OCI-LY7 (cell line): ENCODE data around the gene S100PBP. TPM values are rescaled to one million over a fixed set of nuclear protein-coding genes. Genes with fewer than 3 reads are reported as not detected.

Experiments used
- BruUV-seq: library from RNA; stranded (reverse); fragments of 400-500 nt; replicated peaks from 2 replicates; lab custom pipeline; 2021; lab: Mats Ljungman, UMichigan
- CTCF ChIA-PET: fragments of 300-600 bp; sonication (Branson Sonifier 250); formaldehyde crosslinking; loops from one replicate; lab custom pipeline; 2022; ENCODE audit warnings: antibody characterized with exemption; ENCODE audit not compliant: unreplicated experiment; lab: Charles Lee
- POLR2A ChIA-PET: fragments of 300-600 bp; sonication (Branson Sonifier 250); formaldehyde crosslinking; loops from one replicate; lab custom pipeline; 2022; ENCODE audit warnings: antibody characterized with exemption; lab: Charles Lee
- DNase-seq: peaks from one replicate; pipeline ENCODE4 v3.0.0-alpha.2; 2015; ENCODE audit warnings: low spot score
- H2AFZ ChIP-seq: fragments of 200-600 bp; sonication (generic), shearing (Covaris generic); 2 replicates; pipeline ENCODE4 v1.6.1; 2014; ENCODE audit warnings: mild to moderate bottlenecking, antibody characterized with exemption, low read length, moderate library complexity
- H3K27ac ChIP-seq: fragments of 200-600 bp; sonication (generic); 2 replicates; pipeline ENCODE4 v1.5.1; 2014; ENCODE audit warnings: mixed run types, low read depth, mild to moderate bottlenecking, moderate library complexity, low read length, inconsistent platforms; ENCODE audit not compliant: poor library complexity, severe bottlenecking
- H3K36me3 ChIP-seq: fragments of 200-600 bp; sonication (generic); 2 replicates; pipeline ENCODE4 v1.6.1; 2014; ENCODE audit warnings: mild to moderate bottlenecking, antibody characterized with exemption, low read length, moderate library complexity, mixed read lengths; ENCODE audit not compliant: insufficient read depth
- H3K4me1 ChIP-seq: fragments of 200-600 bp; sonication (generic); 2 replicates; pipeline ENCODE4 v1.5.1; 2014; ENCODE audit warnings: mild to moderate bottlenecking, low read length; ENCODE audit not compliant: insufficient read depth, poor library complexity, severe bottlenecking
- H3K4me2 ChIP-seq: fragments of 200-600 bp; sonication (generic); 2 replicates; pipeline ENCODE4 v1.6.1; 2014; ENCODE audit warnings: mild to moderate bottlenecking, low read length
- H3K4me3 ChIP-seq: fragments of 200-600 bp; sonication (generic); 2 replicates; pipeline ENCODE4 v1.5.1; 2014; ENCODE audit warnings: mild to moderate bottlenecking, low read depth, low read length; ENCODE audit not compliant: poor library complexity, severe bottlenecking
- H3K79me2 ChIP-seq: fragments of 200-600 bp; sonication (generic); 2 replicates; pipeline ENCODE4 v1.6.1; 2016; ENCODE audit warnings: low read depth, mild to moderate bottlenecking, low read length, moderate library complexity, mixed read lengths; ENCODE audit not compliant: insufficient read depth
- H3K9me2 ChIP-seq: fragments of 200-600 bp; sonication (generic); 2 replicates; pipeline ENCODE4 v1.6.1; 2016; ENCODE audit warnings: mild to moderate bottlenecking, low read length, mixed read lengths; ENCODE audit not compliant: insufficient read depth
- H3K9me3 ChIP-seq: fragments of 200-600 bp; sonication (generic); 2 replicates; pipeline ENCODE4 v1.6.1; 2014; ENCODE audit warnings: mild to moderate bottlenecking, mixed run types, low read length, mixed read lengths
- H4K20me1 ChIP-seq: fragments of 200-600 bp; sonication (generic); 2 replicates; pipeline ENCODE4 v1.6.1; 2014; ENCODE audit warnings: mild to moderate bottlenecking, antibody characterized with exemption, low read length, moderate library complexity, mixed read lengths; ENCODE audit not compliant: insufficient read depth
- EZH2phosphoT487 ChIP-seq: fragments of 200-600 bp; sonication (generic); IDR thresholded peaks from 2 replicates; pipeline ENCODE4 v1.6.1; 2018; ENCODE audit warnings: low read depth, borderline replicate concordance, mild to moderate bottlenecking, mixed run types, antibody characterized with exemption, low read length, moderate library complexity, mixed read lengths
- intact Hi-C: fragments of 100-400 bp; cut with micrococcal nuclease; formaldehyde crosslinking; loops from one replicate; pipeline ENCODE4 v1.10.0; 2022; ENCODE audit not compliant: unreplicated experiment
- total RNA-seq, 2 experiments: library from RNA; depleted of rRNA in 1 of 2; stranded (reverse); fragments of >200 nt in 1 of 2; shearing (Covaris generic) in 1 of 2; gene quantifications; 2 replicates each; pipeline ENCODE4 v1.2.3, GENCODE V29; 2014 to 2022
- TF ChIP-seq, protein P1 (sequence below): fragments of 200-600 bp; sonication (generic); conservative IDR thresholded peaks from 2 replicates; pipeline ENCODE4 v1.5.1; 2014; ENCODE audit warnings: mild to moderate bottlenecking, antibody characterized with exemption, low read length, moderate library complexity, mixed read lengths

The S100PBP gene
- total RNA-seq, 2 experiments from 2014 or later, result 72.1 to 136 TPM

DNA sequence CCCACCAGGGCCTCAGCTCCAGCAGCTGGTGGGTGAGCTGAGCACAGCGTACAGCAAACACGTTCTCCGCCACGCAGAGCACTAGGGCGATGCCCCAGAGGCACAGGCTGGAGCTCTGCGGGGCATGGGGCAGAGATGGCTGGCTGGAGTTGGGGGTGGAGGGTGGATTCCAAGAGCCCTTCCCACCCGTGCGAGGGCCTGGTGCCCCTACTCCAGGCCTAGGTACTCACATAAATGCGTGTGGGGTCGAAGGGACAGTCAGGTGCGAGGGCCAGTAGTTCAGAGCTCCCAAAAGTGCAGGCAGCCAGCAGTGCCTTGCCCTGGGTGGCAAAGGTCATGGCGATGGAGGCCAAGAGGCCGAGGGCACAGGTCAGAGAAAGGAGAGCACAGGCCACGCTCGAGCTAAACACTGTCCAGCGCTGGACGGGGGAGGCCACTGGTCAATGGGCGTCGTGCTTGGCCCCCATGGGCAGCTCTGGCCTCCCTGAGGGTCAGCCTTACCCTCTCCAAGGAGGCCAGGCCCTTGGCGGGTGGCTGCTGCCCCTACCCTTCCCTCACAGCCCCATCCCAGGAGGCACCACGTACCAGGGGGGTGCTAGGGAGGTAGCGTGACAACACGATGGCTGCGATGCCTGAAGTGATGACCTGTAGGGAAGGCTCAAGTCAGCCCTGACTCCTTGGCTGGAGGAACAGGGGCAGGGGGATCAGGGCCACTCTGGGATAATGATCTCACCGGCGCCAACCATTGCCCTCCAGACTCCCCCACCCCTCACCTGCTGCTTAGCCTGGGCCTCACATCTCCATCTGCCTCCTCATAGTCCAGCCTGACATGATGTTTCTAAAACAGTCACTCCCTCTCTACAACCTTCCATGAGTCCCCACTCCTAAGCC lies 78.1 kb downstream of the S100PBP start:
- Histone ChIP-seq H3K36me3 (no peaks in the 10 kb centered on the region), H3K4me1 (peaks cover 4% of the 10 kb centered on the region), H3K79me2 (no peaks in the 10 kb centered on the region), H3K27ac (no peak overlapping the region), H3K9me3 (no peaks in the 10 kb centered on the region), H3K9me2 (no peaks in the 10 kb centered on the region), H3K4me3 (no peak overlapping the region), H2AFZ (no peak overlapping the region), H4K20me1 (no peaks in the 10 kb centered on the region), H3K4me2 (no peak overlapping the region)
- BruUV-seq, result no TSS peak
- ChIA-PET POLR2A (no interaction called here), CTCF (no interaction called here)
- no peak for DNase-seq
- TF ChIP-seq, protein P1, sequence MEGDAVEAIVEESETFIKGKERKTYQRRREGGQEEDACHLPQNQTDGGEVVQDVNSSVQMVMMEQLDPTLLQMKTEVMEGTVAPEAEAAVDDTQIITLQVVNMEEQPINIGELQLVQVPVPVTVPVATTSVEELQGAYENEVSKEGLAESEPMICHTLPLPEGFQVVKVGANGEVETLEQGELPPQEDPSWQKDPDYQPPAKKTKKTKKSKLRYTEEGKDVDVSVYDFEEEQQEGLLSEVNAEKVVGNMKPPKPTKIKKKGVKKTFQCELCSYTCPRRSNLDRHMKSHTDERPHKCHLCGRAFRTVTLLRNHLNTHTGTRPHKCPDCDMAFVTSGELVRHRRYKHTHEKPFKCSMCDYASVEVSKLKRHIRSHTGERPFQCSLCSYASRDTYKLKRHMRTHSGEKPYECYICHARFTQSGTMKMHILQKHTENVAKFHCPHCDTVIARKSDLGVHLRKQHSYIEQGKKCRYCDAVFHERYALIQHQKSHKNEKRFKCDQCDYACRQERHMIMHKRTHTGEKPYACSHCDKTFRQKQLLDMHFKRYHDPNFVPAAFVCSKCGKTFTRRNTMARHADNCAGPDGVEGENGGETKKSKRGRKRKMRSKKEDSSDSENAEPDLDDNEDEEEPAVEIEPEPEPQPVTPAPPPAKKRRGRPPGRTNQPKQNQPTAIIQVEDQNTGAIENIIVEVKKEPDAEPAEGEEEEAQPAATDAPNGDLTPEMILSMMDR, result no peak
- intact Hi-C loops, result no loop called here

DNA sequence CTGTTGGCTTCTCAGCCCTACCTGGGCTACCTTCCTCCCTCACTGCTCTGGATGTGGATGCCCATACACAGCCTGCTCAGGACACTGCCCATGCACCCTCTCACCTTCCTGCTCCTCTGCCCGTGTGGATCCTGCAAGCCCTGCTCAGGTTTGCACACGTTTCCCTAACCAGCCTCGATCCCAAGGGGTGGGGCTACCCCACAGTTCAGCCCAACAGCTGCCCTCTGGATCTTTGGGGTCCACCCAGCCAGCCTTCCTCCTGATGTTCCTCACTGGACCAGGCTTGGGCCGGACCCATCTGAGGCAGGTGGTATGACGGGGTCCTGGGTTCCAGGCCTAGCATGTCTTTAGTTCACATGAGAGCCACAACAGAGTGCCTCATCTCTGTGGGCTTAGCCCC lies 79.0 kb downstream of the S100PBP start:
- Histone ChIP-seq H3K36me3 (no peaks in the 10 kb centered on the region), H3K4me1 (peaks cover 9% of the 10 kb centered on the region), H3K9me2 (no peaks in the 10 kb centered on the region), H3K4me3 (no peak overlapping the region), H3K79me2 (no peaks in the 10 kb centered on the region), H3K27ac (no peak overlapping the region), H2AFZ (no peak overlapping the region), H4K20me1 (no peaks in the 10 kb centered on the region), H3K9me3 (no peaks in the 10 kb centered on the region), H3K4me2 (no peak overlapping the region)
- TF ChIP-seq EZH2phosphoT487, result no peak
- TF ChIP-seq, protein P1, result no peak
- ChIA-PET CTCF (no interaction called here), POLR2A (interaction anchor here (0.6 to 1.7 kb wide), 2 partner anchors 191 to 748 kb away, joined by 3 to 7 read pairs; no protein-coding TSS in a partner anchor)
- no peak for DNase-seq
- intact Hi-C loops, result no loop called here
- no TSS peak for BruUV-seq
